CD4-positive, alpha-beta T cell (primary cell): ENCODE data around the gene MAPK4. TPM values are rescaled to one million over a fixed set of nuclear protein-coding genes. Genes with fewer than 3 reads are reported as not detected.

Experiments
- total RNA-seq, 174 experiments: library from RNA in 2 of 174; stranded (reverse) in 2 of 174; gene quantifications; one replicate each; pipeline ENCODE4 v1.2.3 and lab custom pipeline; 2021 to 2026

Gene MAPK4
- total RNA-seq, 2 experiments from 2014 or later, result not detected

Other genes with a start within 250 kb of the MAPK4 start
- under 1 TPM; 0.08 to 0.20 TPM for gene SKA1, start 185.0 kb upstream of the MAPK4 start, total RNA-seq